Activated CD4-positive, alpha-beta memory T cell treated with anti-CD3 and anti-CD28 coated beads, Interleukin-2, amount 10 ng/mL, durations not matched to agents 7 days and 5 days (primary cell): ENCODE measurements around the gene RAB23. TPM values are rescaled to one million over a fixed set of nuclear protein-coding genes. Genes with fewer than 3 reads are reported as not detected.

Experiments used
- CTCF ChIA-PET: fragments of 350-600 bp; sonication (Branson Sonifier 250); formaldehyde crosslinking; loops from one replicate; lab custom pipeline; 2021; ENCODE audit warnings: antibody characterized with exemption, inconsistent platforms; lab: Charles Lee
- POLR2A ChIA-PET: fragments of 350-600 bp; sonication (Branson Sonifier 250); formaldehyde crosslinking; loops from one replicate; lab custom pipeline; 2021; ENCODE audit warnings: antibody characterized with exemption; lab: Charles Lee
- DNase-seq: peaks from one replicate; pipeline ENCODE4 v3.0.0-alpha.2; 2020
- H3K27ac Mint-ChIP-seq: one replicate; pipeline ENCODE4 v1.8.0; 2021; ENCODE audit warnings: mild to moderate bottlenecking, mixed read lengths
- H3K27me3 Mint-ChIP-seq: one replicate; pipeline ENCODE4 v1.8.0; 2021; ENCODE audit warnings: mixed read lengths
- H3K36me3 Mint-ChIP-seq: one replicate; pipeline ENCODE4 v1.8.0; 2021; ENCODE audit warnings: low read depth, mixed read lengths
- H3K4me1 Mint-ChIP-seq: one replicate; pipeline ENCODE4 v1.8.0; 2021; ENCODE audit warnings: mixed read lengths
- H3K4me3 Mint-ChIP-seq: one replicate; pipeline ENCODE4 v1.8.0; 2021; ENCODE audit warnings: mild to moderate bottlenecking, mixed read lengths
- H3K9me3 Mint-ChIP-seq: one replicate; pipeline ENCODE4 v1.8.0; 2021; ENCODE audit warnings: mixed read lengths
- total RNA-seq, 2 experiments: library from RNA; stranded (reverse); gene quantifications; one replicate each; pipeline ENCODE4 v1.2.3, GENCODE V29; 2021

RAB23 gene
- total RNA-seq = 1 to 10 TPM; 3.0 to 3.5 TPM

DNA sequence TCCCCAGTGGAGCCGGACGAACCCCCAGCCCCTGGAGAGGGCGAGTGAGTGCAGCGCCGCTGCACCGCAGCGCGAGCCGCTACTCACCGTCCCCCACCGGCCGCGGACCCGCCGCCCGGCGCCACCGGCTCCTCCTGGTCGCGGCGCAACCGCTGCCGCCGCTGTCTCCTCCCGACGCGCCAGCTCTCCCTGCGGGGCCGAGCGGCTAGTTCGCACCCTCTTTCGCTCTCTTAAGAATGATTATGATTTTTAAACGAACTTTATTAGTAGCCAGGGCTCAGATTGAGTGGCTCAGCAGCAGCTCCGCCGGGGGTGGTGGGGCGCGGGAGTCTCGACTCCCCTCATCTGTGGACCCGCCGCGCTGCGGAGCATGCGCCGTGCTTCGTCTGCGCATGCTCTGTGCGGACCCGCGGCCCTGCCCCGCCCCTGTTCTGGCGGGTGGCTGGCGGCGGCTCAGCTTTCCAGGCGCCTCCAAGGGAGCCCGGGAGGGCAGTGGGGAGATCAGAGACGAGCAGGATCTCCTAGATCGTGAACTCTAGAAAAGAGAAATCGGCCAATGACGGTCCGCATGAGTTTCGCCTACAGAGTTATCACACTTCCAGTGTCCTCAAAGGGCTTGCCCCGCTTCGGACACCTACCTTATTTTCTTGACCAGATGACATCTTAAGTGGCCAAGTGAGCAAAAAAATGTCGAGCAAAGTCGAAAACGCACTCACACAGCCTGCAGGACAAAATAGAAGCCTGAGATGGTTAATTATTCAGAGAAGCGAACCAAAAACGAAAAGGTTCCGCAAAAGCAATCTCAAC lies at the start of gene RAB23:
Gene RAB23 (minus strand): TSS at position 372 of the 807 bp plus-strand sequence. CDS start 11,927 bp downstream, outside the sequence.
- H3K27me3 Mint-ChIP-seq = peaks cover 26% of the 10 kb centered on the region
- peak within 1 kb of the TSS; percentile 78 for H3K27ac Mint-ChIP-seq
- no peaks in the 10 kb centered on the region for H3K36me3 Mint-ChIP-seq
- DNase-seq = peak; percentile 84
- peaks cover 20% of the 10 kb centered on the region for H3K4me1 Mint-ChIP-seq
- H3K9me3 Mint-ChIP-seq = no peaks in the 10 kb centered on the region
- ChIA-PET POLR2A (interaction anchor here (1.0 to 2.3 kb wide), 4 partner anchors 10 to 95 kb away, joined by 3 to 12 read pairs (median 6); partner anchors contain the start of genes BAG2 and PRIM2), CTCF (interaction anchor here (0.6 to 1.6 kb wide), 7 partner anchors 15 to 739 kb away, joined by 3 to 7 read pairs (median 3); partner anchors contain the start of genes BAG2 and PRIM2)
- H3K4me3 Mint-ChIP-seq = peak within 1 kb of the TSS; percentile 95

- H3K4me3 Mint-ChIP-seq = no peak overlapping the region
- H3K27me3 Mint-ChIP-seq = peaks cover 18% of the 10 kb centered on the region
- DNase-seq = no peak
- CTCF ChIA-PET = interaction anchor here (1.7 kb wide), 1 partner anchor 46 kb away, joined by 3 read pairs; no protein-coding TSS in a partner anchor
- H3K27ac Mint-ChIP-seq = no peak overlapping the region
- no peaks in the 10 kb centered on the region for H3K9me3 Mint-ChIP-seq
- no peaks in the 10 kb centered on the region for H3K36me3 Mint-ChIP-seq
- peaks cover 5% of the 10 kb centered on the region for H3K4me1 Mint-ChIP-seq
- POLR2A ChIA-PET = no interaction called here
Observed at GRCh38 chr6:57268294-57268640, 46.2 kb upstream of the RAB23 start.

- H3K27ac Mint-ChIP-seq = no peak overlapping the region
- H3K36me3 Mint-ChIP-seq = no peaks in the 10 kb centered on the region
- H3K27me3 Mint-ChIP-seq = peaks cover 13% of the 10 kb centered on the region
- peaks cover 5% of the 10 kb centered on the region for H3K4me1 Mint-ChIP-seq
- DNase-seq = no peak
- ChIA-PET CTCF (interaction anchor here (1.7 kb wide), 1 partner anchor 47 kb away, joined by 3 read pairs; no protein-coding TSS in a partner anchor), POLR2A (no interaction called here)
- no peak overlapping the region for H3K4me3 Mint-ChIP-seq
- H3K9me3 Mint-ChIP-seq = no peaks in the 10 kb centered on the region
Observed at GRCh38 chr6:57267586-57268293, 45.6 kb upstream of the RAB23 start.

DNA sequence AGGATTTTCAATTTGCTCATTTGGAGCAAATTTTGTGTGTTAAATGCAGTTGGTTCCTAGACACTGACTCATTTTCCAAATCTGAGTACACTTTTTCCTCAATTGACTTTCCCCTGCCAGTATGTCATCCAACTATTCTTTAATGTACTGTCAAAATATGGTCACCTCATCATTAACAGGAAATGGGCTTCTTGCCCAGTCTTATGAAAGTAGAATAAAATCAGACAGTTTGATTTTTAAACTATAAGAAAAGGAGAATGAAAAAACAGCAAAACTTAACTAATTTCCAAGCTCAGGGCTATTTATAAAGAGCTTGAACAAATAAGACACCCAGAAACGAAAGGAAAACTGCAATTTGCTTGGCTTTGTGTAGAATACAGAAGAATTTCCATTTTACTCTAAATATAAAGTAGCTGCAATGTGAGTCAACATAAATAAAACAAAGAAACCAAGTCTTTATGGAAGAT lies 43.7 kb upstream of the RAB23 start:
- Mint-ChIP-seq H3K4me1 (peaks cover 5% of the 10 kb centered on the region), H3K36me3 (no peaks in the 10 kb centered on the region), H3K27ac (no peak overlapping the region), H3K9me3 (no peaks in the 10 kb centered on the region), H3K27me3 (peaks cover 4% of the 10 kb centered on the region), H3K4me3 (no peak overlapping the region)
- no peak for DNase-seq
- POLR2A ChIA-PET = no interaction called here
- CTCF ChIA-PET = interaction anchor here (1.2 to 1.9 kb wide), 4 partner anchors 11 to 359 kb away, joined by 3 to 4 read pairs (median 3); partner anchors contain the start of gene PRIM2

GRCh38 chr6:57263739-57264138 lies 41.6 kb upstream of the RAB23 start:
- no peak for DNase-seq
- POLR2A ChIA-PET = no interaction called here
- Mint-ChIP-seq H3K4me1 (peaks cover 5% of the 10 kb centered on the region), H3K4me3 (no peak overlapping the region), H3K27ac (no peak overlapping the region), H3K9me3 (no peaks in the 10 kb centered on the region), H3K27me3 (peaks cover 7% of the 10 kb centered on the region), H3K36me3 (no peaks in the 10 kb centered on the region)
- CTCF ChIA-PET = no interaction called here

GRCh38 chr6:57262901-57263694 lies 41.0 kb upstream of the RAB23 start:
- POLR2A ChIA-PET = no interaction called here
- no peak overlapping the region for H3K4me3 Mint-ChIP-seq
- no peak overlapping the region for H3K27ac Mint-ChIP-seq
- CTCF ChIA-PET = no interaction called here
- H3K4me1 Mint-ChIP-seq = peaks cover 5% of the 10 kb centered on the region
- no peak for DNase-seq
- no peaks in the 10 kb centered on the region for H3K36me3 Mint-ChIP-seq
- peaks cover 7% of the 10 kb centered on the region for H3K27me3 Mint-ChIP-seq
- no peaks in the 10 kb centered on the region for H3K9me3 Mint-ChIP-seq

GRCh38 chr6:57262488-57262887 lies 40.4 kb upstream of the RAB23 start:
- DNase-seq = no peak
- POLR2A ChIA-PET = no interaction called here
- peaks cover 5% of the 10 kb centered on the region for H3K4me1 Mint-ChIP-seq
- H3K36me3 Mint-ChIP-seq = no peaks in the 10 kb centered on the region
- H3K4me3 Mint-ChIP-seq = no peak overlapping the region
- H3K9me3 Mint-ChIP-seq = no peaks in the 10 kb centered on the region
- H3K27me3 Mint-ChIP-seq = peaks cover 3% of the 10 kb centered on the region
- CTCF ChIA-PET = no interaction called here
- H3K27ac Mint-ChIP-seq = no peak overlapping the region

DNA sequence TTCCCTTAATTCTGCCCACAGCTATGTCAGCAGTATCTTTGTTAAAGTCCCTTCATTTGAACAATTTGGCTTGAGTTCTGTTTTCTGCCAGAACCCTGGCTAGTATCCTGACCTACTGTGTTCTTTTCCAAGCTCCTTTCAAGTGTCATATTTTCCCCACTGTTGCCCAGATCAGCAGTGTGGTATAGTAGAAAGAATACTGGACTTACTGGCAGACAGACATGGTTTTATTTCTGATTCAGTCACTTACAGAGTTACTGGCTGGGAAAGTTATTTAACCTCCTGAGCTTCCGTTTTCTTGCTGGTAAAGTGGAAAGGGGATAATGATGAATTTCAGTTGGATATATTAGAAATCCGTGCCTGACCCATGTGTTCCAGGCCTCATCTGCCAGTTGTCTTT lies 39.8 kb upstream of the RAB23 start:
- Mint-ChIP-seq H3K27ac (no peak overlapping the region), H3K4me3 (no peak overlapping the region)
- CTCF ChIA-PET = no interaction called here

GRCh38 chr6:57259064-57259463 lies 37.0 kb upstream of the RAB23 start:
- Mint-ChIP-seq H3K4me3 (no peak overlapping the region), H3K27me3 (peaks cover 3% of the 10 kb centered on the region), H3K4me1 (no peaks in the 10 kb centered on the region), H3K36me3 (no peaks in the 10 kb centered on the region), H3K27ac (no peak overlapping the region), H3K9me3 (no peaks in the 10 kb centered on the region)
- POLR2A ChIA-PET = no interaction called here
- no peak for DNase-seq
- CTCF ChIA-PET = no interaction called here

More for the DNA sequence above, 39.8 kb upstream of the RAB23 start:
- Mint-ChIP-seq H3K27me3 (peaks cover 3% of the 10 kb centered on the region), H3K36me3 (no peaks in the 10 kb centered on the region), H3K4me1 (peaks cover 5% of the 10 kb centered on the region), H3K9me3 (no peaks in the 10 kb centered on the region)
- POLR2A ChIA-PET = no interaction called here
- no peak for DNase-seq

DNA sequence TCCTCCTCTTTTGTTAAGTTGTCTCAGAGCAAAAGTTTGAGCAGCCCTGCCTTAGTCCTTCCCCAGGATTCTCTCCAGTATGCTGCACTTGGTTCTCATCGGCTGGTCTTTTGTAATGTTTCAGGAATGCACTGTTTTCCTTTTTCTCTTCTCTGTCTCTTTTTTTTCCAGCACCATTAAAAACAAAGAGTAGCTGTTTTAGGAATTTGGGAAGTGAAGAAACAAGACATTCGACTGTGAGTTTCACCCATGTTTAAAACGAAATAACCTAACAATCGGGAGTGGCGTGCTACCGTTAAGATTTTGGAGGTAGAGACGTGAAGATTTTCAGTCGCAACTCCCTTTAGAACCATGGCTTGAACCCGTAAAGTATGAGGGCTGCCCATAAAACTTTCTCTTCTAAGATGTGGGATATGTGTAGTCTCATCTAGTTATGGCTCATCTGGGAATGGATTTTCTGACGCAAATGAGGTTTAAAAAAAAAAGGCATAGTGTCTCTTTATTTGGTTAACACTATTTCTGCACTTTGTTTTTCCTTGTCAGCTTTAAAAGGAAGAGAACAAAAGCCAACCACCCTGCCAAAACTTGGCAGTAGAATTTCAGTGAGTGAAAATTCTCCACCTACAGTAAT lies 35.9 kb upstream of the RAB23 start:
- Mint-ChIP-seq H3K4me1 (no peaks in the 10 kb centered on the region), H3K27ac (no peak overlapping the region), H3K27me3 (peaks cover 3% of the 10 kb centered on the region), H3K9me3 (no peaks in the 10 kb centered on the region), H3K4me3 (no peak overlapping the region), H3K36me3 (no peaks in the 10 kb centered on the region)
- no peak for DNase-seq
- ChIA-PET CTCF (interaction anchor here (0.5 kb wide), 1 partner anchor 179 kb away, joined by 5 read pairs; no protein-coding TSS in a partner anchor), POLR2A (no interaction called here)

- CTCF ChIA-PET = no interaction called here
- Mint-ChIP-seq H3K4me1 (no peaks in the 10 kb centered on the region), H3K36me3 (no peaks in the 10 kb centered on the region), H3K27me3 (peaks cover 3% of the 10 kb centered on the region), H3K4me3 (no peak overlapping the region), H3K27ac (no peak overlapping the region), H3K9me3 (no peaks in the 10 kb centered on the region)
- DNase-seq = no peak
- POLR2A ChIA-PET = no interaction called here
Observed at GRCh38 chr6:57256541-57256940, 34.4 kb upstream of the RAB23 start.

- CTCF ChIA-PET = no interaction called here
- Mint-ChIP-seq H3K9me3 (no peaks in the 10 kb centered on the region), H3K36me3 (no peaks in the 10 kb centered on the region), H3K4me3 (no peak overlapping the region), H3K4me1 (no peaks in the 10 kb centered on the region), H3K27ac (no peak overlapping the region), H3K27me3 (peaks cover 1% of the 10 kb centered on the region)
- no peak for DNase-seq
- POLR2A ChIA-PET = no interaction called here
Observed at GRCh38 chr6:57255451-57256169, 33.5 kb upstream of the RAB23 start.
